Keratinocyte (primary cell): Measurements from ENCODE around the gene ZBTB37. TPM values are rescaled to one million over a fixed set of nuclear protein-coding genes. Genes with fewer than 3 reads are reported as not detected.
"Not testable (repeated sequence)": the region's sequence is repeated elsewhere in the genome, so short reads cannot be mapped to it uniquely, and the experiment has no call there.

Source experiments
- DNase-seq: peaks from one replicate; pipeline ENCODE4 v3.0.0-alpha.2; 2011; ENCODE audit warnings: low read depth, missing footprints, low spot score
- FAIRE-seq: peaks from 2 replicates; lab custom pipeline; 2011; peaks lifted over from hg19 to GRCh38; lab: Jason Lieb, UNC
- H2AFZ ChIP-seq: 2 replicates; pipeline ENCODE4 v1.6.0; 2012; ENCODE audit warnings: low read length, control low read depth, inconsistent platforms; ENCODE audit not compliant: control insufficient read depth
- H3K27ac ChIP-seq: 2 replicates; pipeline ENCODE4 v1.5.1; 2011; ENCODE audit warnings: low read length; ENCODE audit not compliant: control insufficient read depth, insufficient read depth
- H3K27me3 ChIP-seq: 3 replicates; pipeline ENCODE4 v1.6.0; 2011; ENCODE audit warnings: low read length; ENCODE audit not compliant: control insufficient read depth, insufficient read depth; ENCODE audit errors: extremely low read depth
- H3K36me3 ChIP-seq, 2 experiments: 2 replicates in 1 of 2; 3 replicates in 1 of 2; pipeline ENCODE4 v1.5.1; 2011; ENCODE audit warnings: low read length in 2 of 2, mild to moderate bottlenecking in 1 of 2; ENCODE audit not compliant: control insufficient read depth in 2 of 2, insufficient read depth in 2 of 2; ENCODE audit errors: extremely low read depth in 1 of 2
- H3K4me1 ChIP-seq: 3 replicates; pipeline ENCODE4 v1.5.1; 2011; ENCODE audit warnings: low read length; ENCODE audit not compliant: control insufficient read depth, insufficient read depth; ENCODE audit errors: extremely low read depth
- H3K4me2 ChIP-seq: 3 replicates; pipeline ENCODE4 v1.6.0; 2011; ENCODE audit warnings: low read depth, low read length; ENCODE audit not compliant: control insufficient read depth, insufficient read depth; ENCODE audit errors: extremely low read depth
- H3K4me3 ChIP-seq, 3 experiments: fragments of 200-600 bp in 1 of 3; sonication (generic) in 1 of 3; 2 replicates in 2 of 3; 3 replicates in 1 of 3; pipeline ENCODE4 v1.5.1; 2011 to 2016; ENCODE audit warnings: low read length in 3 of 3, mild to moderate bottlenecking in 3 of 3, control low read depth in 2 of 3, inconsistent platforms in 1 of 3, low read depth in 1 of 3, mixed read lengths in 1 of 3, mixed run types in 1 of 3, moderate library complexity in 1 of 3; ENCODE audit not compliant: control insufficient read depth in 2 of 3, insufficient read depth in 2 of 3; ENCODE audit errors: extremely low read depth in 1 of 3
- H3K79me2 ChIP-seq: 2 replicates; pipeline ENCODE4 v1.6.0; 2012; ENCODE audit warnings: low read length; ENCODE audit not compliant: control insufficient read depth, insufficient read depth
- H3K9ac ChIP-seq: 3 replicates; pipeline ENCODE4 v1.6.0; 2011; ENCODE audit warnings: low read length; ENCODE audit not compliant: control insufficient read depth, insufficient read depth; ENCODE audit errors: extremely low read depth
- H3K9me1 ChIP-seq: 3 replicates; pipeline ENCODE4 v1.6.0; 2011; ENCODE audit warnings: low read length; ENCODE audit not compliant: control insufficient read depth, insufficient read depth; ENCODE audit errors: extremely low read depth
- H3K9me3 ChIP-seq: 2 replicates; pipeline ENCODE4 v1.5.1; 2012; ENCODE audit warnings: low read depth, low read length; ENCODE audit not compliant: control insufficient read depth
- H4K20me1 ChIP-seq: 3 replicates; pipeline ENCODE4 v1.6.0; 2011; ENCODE audit warnings: low read length; ENCODE audit not compliant: control insufficient read depth, insufficient read depth; ENCODE audit errors: extremely low read depth
- EZH2 ChIP-seq: IDR thresholded peaks from one replicate; pipeline ENCODE4 v1.6.1; 2012; ENCODE audit warnings: inconsistent platforms, mild to moderate bottlenecking, low read length, moderate library complexity
- dilution Hi-C: fragments of 300-500 bp; cut with MboI; formaldehyde crosslinking; loops from one replicate; pipeline ENCODE4 v1.7.0; 2020; ENCODE audit warnings: low sequenced_read_pairs; ENCODE audit not compliant: extremely low pct_ligation_motif_present
- polyA plus RNA-seq, 5 experiments: library from polyadenylated mRNA; depleted of rRNA in 3 of 5; stranded (reverse) in 3 of 5; stranded (forward) in 1 of 5; unstranded in 1 of 5; fragments of >200 nt; gene quantifications; 1 replicate in 1 of 5; 2 replicates in 3 of 5; 3 replicates in 1 of 5; pipeline versions ENCODE4 v1.2.1 to v1.2.3, GENCODE V29; 2011 to 2012; ENCODE audit warnings: missing spikeins in 2 of 5, low read depth in 1 of 5, low replicate concordance in 1 of 5
- TF ChIP-seq, protein P1 (sequence below), 3 experiments: IDR thresholded peaks in 1 of 3; conservative IDR thresholded peaks in 1 of 3; optimal IDR thresholded peaks in 1 of 3; 2 replicates in 2 of 3; 3 replicates in 1 of 3; pipeline versions ENCODE3 to v1.5.1; 2011; ENCODE audit warnings: low read length in 3 of 3, mild to moderate bottlenecking in 3 of 3, moderate library complexity in 2 of 3, control low read depth in 1 of 3, inconsistent platforms in 1 of 3; ENCODE audit not compliant: insufficient read depth in 2 of 3; ENCODE audit errors: extremely low read depth in 1 of 3

The ZBTB37 gene
- polyA plus RNA-seq, 1 donor (not counting 4 experiments of a cell fraction or from before 2014, with no cell fraction given) = 1.8 TPM

DNA sequence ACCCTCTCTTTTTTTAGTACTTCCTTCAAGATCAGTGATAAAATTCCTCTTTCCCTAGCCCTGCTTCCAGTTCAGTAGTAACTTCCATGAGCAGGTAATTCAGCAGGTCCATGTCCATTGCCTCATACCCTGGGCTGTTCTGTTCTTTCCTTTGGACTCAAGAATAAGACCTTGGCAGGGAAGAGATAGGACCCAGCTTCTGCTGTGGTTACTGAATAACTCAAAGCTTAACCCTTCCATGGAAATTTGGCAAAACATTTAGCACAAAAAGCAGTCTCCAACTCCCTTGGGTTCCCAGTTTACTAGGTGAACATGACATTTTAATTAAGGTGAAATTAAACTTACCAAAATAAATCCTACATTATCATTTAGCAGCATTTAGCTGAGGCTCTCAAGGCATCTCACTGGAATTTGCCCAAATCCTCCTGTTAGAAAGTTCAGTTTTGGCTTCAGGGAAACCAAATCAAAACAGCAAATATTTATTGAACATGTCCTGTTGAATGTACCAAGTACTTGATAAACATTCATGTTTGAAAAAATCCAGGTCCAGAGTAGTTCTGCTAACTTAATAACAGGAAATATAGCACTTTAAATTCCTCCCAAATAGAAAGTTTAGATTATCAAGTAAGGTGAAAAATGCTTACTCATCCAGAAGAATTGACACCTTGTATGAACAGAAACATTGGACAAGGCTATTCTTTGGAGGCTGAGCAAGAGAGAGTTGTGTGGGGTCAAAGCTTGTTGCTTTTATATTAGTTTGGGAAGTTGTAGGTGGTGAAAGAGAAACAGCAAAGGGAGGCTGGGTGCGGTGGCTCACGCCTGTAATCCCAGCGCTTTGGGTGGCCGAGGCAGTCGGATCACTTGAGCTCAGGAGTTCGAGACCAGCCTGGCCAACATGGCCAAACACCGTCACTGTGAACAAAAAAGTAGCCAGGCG lies 57.4 kb downstream of the ZBTB37 start:
- FAIRE-seq (no peak), DNase-seq (no peak)
- no peak overlapping the region for H3K4me2 ChIP-seq
- dilution Hi-C loops = no loop called here
- no peaks in the 10 kb centered on the region for H3K27me3 ChIP-seq
- H3K27ac ChIP-seq = no peak overlapping the region
- no peaks in the 10 kb centered on the region for H3K9me1 ChIP-seq
- no peaks in the 10 kb centered on the region for H4K20me1 ChIP-seq
- TF ChIP-seq EZH2 = no peak
- TF ChIP-seq, protein P1, sequence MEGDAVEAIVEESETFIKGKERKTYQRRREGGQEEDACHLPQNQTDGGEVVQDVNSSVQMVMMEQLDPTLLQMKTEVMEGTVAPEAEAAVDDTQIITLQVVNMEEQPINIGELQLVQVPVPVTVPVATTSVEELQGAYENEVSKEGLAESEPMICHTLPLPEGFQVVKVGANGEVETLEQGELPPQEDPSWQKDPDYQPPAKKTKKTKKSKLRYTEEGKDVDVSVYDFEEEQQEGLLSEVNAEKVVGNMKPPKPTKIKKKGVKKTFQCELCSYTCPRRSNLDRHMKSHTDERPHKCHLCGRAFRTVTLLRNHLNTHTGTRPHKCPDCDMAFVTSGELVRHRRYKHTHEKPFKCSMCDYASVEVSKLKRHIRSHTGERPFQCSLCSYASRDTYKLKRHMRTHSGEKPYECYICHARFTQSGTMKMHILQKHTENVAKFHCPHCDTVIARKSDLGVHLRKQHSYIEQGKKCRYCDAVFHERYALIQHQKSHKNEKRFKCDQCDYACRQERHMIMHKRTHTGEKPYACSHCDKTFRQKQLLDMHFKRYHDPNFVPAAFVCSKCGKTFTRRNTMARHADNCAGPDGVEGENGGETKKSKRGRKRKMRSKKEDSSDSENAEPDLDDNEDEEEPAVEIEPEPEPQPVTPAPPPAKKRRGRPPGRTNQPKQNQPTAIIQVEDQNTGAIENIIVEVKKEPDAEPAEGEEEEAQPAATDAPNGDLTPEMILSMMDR (optimal IDR thresholded peaks at IDR 0.05 in 1 of 3, IDR thresholded peaks at IDR 0.05 in 1 of 3, conservative IDR thresholded peaks at IDR 0.05 in 1 of 3; ENCODE audit: extremely low read depth in 1 of 3, insufficient read depth in 2 of 3, low read length in 3 of 3) = no peak
- H3K9ac ChIP-seq = no peak overlapping the region
- no peaks in the 10 kb centered on the region for H3K4me1 ChIP-seq
- no peak overlapping the region for H3K4me3 ChIP-seq
- no peaks in the 10 kb centered on the region for H3K79me2 ChIP-seq
- no peaks in the 10 kb centered on the region for H3K9me3 ChIP-seq
- H2AFZ ChIP-seq = no peak overlapping the region
- H3K36me3 ChIP-seq = no peaks in the 10 kb centered on the region

DNA sequence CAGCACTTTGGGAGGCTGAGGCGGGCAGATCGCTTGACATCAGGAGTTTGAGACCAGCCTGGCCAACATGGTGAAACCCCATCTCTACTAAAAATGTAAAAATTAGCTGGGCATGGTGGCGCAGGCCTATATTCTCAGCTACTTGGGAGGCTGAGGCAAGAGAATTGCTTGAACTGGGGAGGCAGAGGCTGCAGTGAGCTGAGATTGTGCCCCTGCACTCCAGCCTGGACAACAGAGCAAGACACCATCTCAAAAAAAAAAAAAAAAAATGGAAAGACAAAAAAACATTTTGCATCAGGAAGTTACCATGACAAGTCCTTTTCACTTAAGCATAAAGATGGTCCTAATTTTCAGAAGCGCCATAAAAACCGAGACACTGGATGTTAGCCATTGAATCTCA lies 62.4 kb downstream of the ZBTB37 start:
- not testable (repeated sequence) for FAIRE-seq

More for the DNA sequence above, 62.4 kb downstream of the ZBTB37 start:
- H3K9ac ChIP-seq, H3K4me1 ChIP-seq, H3K4me2 ChIP-seq, H3K9me3 ChIP-seq, DNase-seq, H3K9me1 ChIP-seq, H3K27me3 ChIP-seq, H4K20me1 ChIP-seq, H2AFZ ChIP-seq, H3K79me2 ChIP-seq, H3K4me3 ChIP-seq, H3K27ac ChIP-seq, H3K36me3 ChIP-seq, dilution Hi-C loops: not testable (repeated sequence)
